Spinal cord (tissue), 10 donors: ENCODE results near the gene HCFC1R1. TPM values are rescaled to one million over a fixed set of nuclear protein-coding genes. Genes with fewer than 3 reads are reported as not detected.

Source experiments
- DNase-seq, 6 donors: peaks; one replicate each; pipeline versions ENCODE4 v3.0.0 to v3.0.0-alpha.2; 2013 to 2015; ENCODE audit warnings: low spot score in 6 of 6, low read depth in 4 of 6
- H3K27ac ChIP-seq: one replicate; pipeline ENCODE4 v1.5.1; 2013; ENCODE audit warnings: low read depth, low read length, control low read depth
- H3K27me3 ChIP-seq: one replicate; pipeline ENCODE4 v1.6.1; 2013; ENCODE audit warnings: low read length; ENCODE audit not compliant: control insufficient read depth, insufficient read depth
- H3K36me3 ChIP-seq: one replicate; pipeline ENCODE4 v1.6.1; 2013; ENCODE audit warnings: low read length; ENCODE audit not compliant: control insufficient read depth, insufficient read depth
- H3K4me1 ChIP-seq: one replicate; pipeline ENCODE4 v1.6.1; 2013; ENCODE audit warnings: low read length; ENCODE audit not compliant: control insufficient read depth, insufficient read depth
- H3K4me3 ChIP-seq: one replicate; pipeline ENCODE4 v1.5.1; 2013; ENCODE audit warnings: low read depth, low read length, control low read depth
- H3K9me3 ChIP-seq: one replicate; pipeline ENCODE4 v1.6.1; 2013; ENCODE audit warnings: low read length; ENCODE audit not compliant: control insufficient read depth, insufficient read depth
- WGBS: methylation state at CpG from one replicate; pipeline ENCODE4 v1.1.5; 2013; ENCODE audit warnings: missing lambda C conversion rate; ENCODE audit not compliant: insufficient coverage; 5-methylcytosine and 5-hydroxymethylcytosine counted together
- polyA plus RNA-seq, 2 donors: library from polyadenylated mRNA; unstranded; fragments of 120-200 nt; gene quantifications; one replicate each; pipeline ENCODE4 v1.2.1, GENCODE V29; 2013; ENCODE audit not compliant: insufficient read length in 2 of 2
- total RNA-seq, 2 donors: library from RNA; depleted of rRNA in 1 of 2; stranded (reverse); fragments of 120-200 nt in 1 of 2; fragments of >200 nt in 1 of 2; gene quantifications; one replicate each; pipeline versions ENCODE4 v1.2.3 to v1.2.4, GENCODE V29; 2013 to 2014
- donor health status: healthy.

The HCFC1R1 gene
- total and polyA plus RNA-seq, 4 donors, result 20.4 to 161 (median 111) TPM

DNA sequence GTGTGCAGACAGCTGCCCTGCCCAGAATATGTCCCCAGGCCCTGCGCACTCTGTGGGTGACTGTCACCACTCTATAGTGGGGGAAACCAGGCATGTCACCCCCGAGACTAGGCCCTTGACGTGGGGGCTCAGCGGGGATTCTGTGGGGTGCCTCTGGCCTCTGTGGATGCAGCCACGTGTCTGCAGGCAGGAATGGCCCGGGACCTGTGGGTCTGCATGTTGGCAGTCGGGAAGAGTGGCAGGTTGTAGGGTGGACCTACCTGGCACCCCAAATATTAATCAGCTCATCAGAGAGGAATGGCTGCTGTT, 42.7 kb upstream of the HCFC1R1 start:
- 86% methylated on average over 6 of the region's 7 CpGs for WGBS

DNA sequence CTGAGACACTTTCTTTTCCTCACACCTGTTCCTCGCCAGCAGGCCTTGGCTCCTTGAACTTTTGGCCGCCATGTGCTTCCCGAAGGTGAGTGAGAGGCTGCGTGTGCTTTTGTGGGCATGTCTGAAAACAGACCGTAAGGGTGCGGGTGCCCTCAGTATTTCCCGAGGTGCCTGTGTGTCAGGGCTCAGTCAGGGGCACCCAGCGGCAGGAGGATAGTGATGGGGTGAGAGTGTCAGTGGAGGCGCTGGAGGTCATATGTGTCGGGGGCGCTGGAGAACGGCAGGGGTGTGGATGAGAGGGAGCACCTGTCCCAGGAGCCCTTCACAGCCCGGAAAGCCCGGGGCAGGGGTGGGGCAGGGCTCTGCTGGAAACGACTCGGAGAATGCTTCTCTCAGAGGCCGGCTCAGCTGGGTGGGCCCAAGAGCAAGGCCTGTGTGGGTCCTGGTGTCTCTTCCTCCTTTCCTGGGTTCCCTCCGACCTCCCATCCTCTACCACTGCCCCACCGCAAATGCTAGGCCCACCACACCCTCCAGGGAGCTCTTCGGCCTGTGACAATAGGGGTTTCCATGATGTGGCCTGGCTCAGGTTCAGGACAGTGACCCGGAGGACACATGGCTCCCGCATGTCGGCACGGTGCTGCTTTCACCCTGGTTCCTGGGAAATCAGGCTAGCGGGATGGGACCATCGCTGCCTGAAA, 42.1 kb upstream of the HCFC1R1 start:
- Histone ChIP-seq H3K4me3 (no peak overlapping the region), H3K27ac (no peak overlapping the region), H3K27me3 (no peaks in the 10 kb centered on the region), H3K36me3 (no peaks in the 10 kb centered on the region), H3K4me1 (peaks cover 4% of the 10 kb centered on the region), H3K9me3 (no peaks in the 10 kb centered on the region)
- no peak for DNase-seq
- WGBS, result 84% methylated on average over 25 of the region's 26 CpGs

More for the DNA sequence above, 42.7 kb upstream of the HCFC1R1 start:
- no peak for DNase-seq
- no peaks in the 10 kb centered on the region for H3K27me3 ChIP-seq
- no peak overlapping the region for H3K27ac ChIP-seq
- no peaks in the 10 kb centered on the region for H3K9me3 ChIP-seq
- peaks cover 4% of the 10 kb centered on the region for H3K4me1 ChIP-seq
- H3K4me3 ChIP-seq, result no peak overlapping the region
- no peaks in the 10 kb centered on the region for H3K36me3 ChIP-seq

- DNase-seq, result peak in 1 of 6 donors; percentile 34
- 75% methylated on average over 9 of the region's 13 CpGs for WGBS
- Histone ChIP-seq H3K27me3 (no peaks in the 10 kb centered on the region), H3K9me3 (no peaks in the 10 kb centered on the region), H3K27ac (no peak within 1 kb of the TSS), H3K4me3 (no peak within 1 kb of the TSS), H3K4me1 (peaks cover 4% of the 10 kb centered on the region), H3K36me3 (no peaks in the 10 kb centered on the region)
These were observed 41.5 kb upstream of the HCFC1R1 start, which contains the start of gene IL32 for GRCh38 chr16:3065069-3065741. Gene IL32, plus strand, starts transcription at chr16:3065640. Its CDS starts 172 bp downstream, at chr16:3065812.

DNA sequence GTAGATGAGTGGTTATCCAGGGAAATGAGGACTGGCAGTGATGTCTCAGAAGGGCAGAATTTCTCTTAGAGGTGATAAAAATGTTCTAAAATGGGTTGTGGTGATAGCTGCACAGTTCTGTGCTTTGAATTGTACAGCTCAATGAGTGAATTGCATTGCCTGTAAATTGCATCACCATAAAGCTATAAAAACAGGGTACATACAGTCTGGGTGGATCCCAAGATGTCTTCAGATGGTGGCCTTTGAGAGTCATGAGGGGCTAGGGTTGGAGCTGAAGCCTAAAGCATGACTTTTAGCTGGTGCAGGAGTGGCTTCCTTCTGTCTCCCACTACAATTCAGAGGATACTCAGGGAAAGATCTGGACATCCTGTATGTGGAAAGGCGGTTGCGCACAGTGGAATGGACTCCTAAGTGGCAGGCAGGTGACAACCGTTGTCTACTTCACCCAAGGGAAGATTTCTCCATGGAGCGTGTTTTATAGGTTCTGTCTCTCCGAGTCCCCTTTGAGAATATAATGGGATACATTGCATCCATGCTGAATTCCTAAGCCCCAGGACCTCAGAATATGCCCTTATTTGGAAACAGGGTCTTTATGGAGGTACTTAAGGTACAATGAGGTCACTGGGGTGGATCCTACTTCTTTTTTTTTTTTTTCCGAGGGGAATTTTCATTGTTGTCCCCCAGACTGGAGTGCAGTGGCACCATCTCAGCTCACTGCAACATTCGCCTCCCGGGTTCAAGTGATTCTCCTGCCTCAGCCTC, 40.1 kb upstream of the HCFC1R1 start:
- WGBS, result 84% methylated on average over 5 of the region's 8 CpGs

DNA sequence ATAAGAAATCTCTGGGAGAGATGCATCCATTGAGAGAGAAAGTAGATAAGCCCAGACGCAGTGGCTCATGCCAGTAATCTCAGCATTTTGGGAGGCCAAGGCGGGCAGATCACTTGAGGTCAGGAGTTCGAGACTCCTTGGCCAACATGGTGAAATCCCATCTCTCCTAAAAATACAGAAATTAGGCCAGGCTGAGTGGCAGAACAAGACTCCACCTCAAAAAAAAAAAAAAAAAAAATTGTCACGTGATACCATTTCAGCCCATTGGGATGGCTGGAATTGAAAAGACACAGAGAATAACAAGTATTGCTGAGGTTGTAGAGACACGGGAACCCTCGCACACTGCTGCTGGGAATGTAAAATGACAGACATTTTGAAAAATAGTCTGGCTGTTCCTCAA, 38.8 kb upstream of the HCFC1R1 start:
- 100% methylated on average over 2 of the region's 6 CpGs for WGBS
- H3K4me3 ChIP-seq, result no peak overlapping the region
- no peaks in the 10 kb centered on the region for H3K36me3 ChIP-seq
- H3K27me3 ChIP-seq, result no peaks in the 10 kb centered on the region
- peaks cover 21% of the 10 kb centered on the region for H3K4me1 ChIP-seq
- H3K27ac ChIP-seq, result no peak overlapping the region
- H3K9me3 ChIP-seq, result no peaks in the 10 kb centered on the region
- DNase-seq, result no peak

More for the DNA sequence above, 40.1 kb upstream of the HCFC1R1 start:
- no peaks in the 10 kb centered on the region for H3K36me3 ChIP-seq
- no peaks in the 10 kb centered on the region for H3K9me3 ChIP-seq
- DNase-seq, result no peak
- no peaks in the 10 kb centered on the region for H3K27me3 ChIP-seq
- no peak overlapping the region for H3K27ac ChIP-seq
- H3K4me3 ChIP-seq, result no peak overlapping the region
- H3K4me1 ChIP-seq, result peaks cover 10% of the 10 kb centered on the region

- no peak for DNase-seq
- no peak overlapping the region for H3K4me3 ChIP-seq
- peaks cover 16% of the 10 kb centered on the region for H3K36me3 ChIP-seq
- peaks cover 22% of the 10 kb centered on the region for H3K4me1 ChIP-seq
- no peaks in the 10 kb centered on the region for H3K9me3 ChIP-seq
- H3K27ac ChIP-seq, result no peak overlapping the region
- WGBS, result 88% methylated on average over 10 of the region's 14 CpGs
- no peaks in the 10 kb centered on the region for H3K27me3 ChIP-seq
These were observed 36.8 kb upstream of the HCFC1R1 start for GRCh38 chr16:3060339-3061127.

DNA sequence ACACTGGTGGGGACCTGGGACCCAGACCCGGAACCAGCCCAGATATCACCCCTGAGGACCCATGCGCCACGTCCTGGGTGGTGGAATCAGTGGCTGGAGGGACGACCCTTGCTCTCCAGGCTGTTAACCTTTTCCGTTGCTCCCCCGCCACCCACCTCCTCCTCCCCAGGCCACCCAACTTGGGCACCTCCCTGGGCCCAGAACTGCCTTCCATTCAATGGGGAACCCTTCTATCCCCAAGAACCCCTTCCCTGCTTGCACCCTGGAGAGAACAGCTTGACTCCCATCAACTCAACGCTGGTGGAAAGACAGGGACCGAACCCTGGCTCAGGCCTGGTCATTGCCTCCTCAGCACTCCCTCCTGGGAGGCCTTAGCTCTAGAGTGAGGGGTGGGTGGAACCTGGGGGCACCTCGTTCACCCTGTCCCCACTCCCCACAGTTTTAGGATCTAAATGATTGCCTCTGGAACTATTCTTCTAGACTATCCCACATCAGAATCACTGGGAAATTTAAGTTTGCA, 36.0 kb upstream of the HCFC1R1 start:
- Histone ChIP-seq H3K9me3 (no peaks in the 10 kb centered on the region), H3K27ac (peak overlapping the region; percentile 52), H3K36me3 (peaks cover 20% of the 10 kb centered on the region), H3K27me3 (no peaks in the 10 kb centered on the region), H3K4me3 (peak overlapping the region; percentile 63), H3K4me1 (peaks cover 22% of the 10 kb centered on the region)
- 73% methylated on average over 3 of the region's 9 CpGs for WGBS
- DNase-seq, result no peak

- Histone ChIP-seq H3K4me3 (peak overlapping the region; percentile 69), H3K4me1 (peaks cover 22% of the 10 kb centered on the region), H3K27me3 (no peaks in the 10 kb centered on the region), H3K36me3 (peaks cover 23% of the 10 kb centered on the region), H3K27ac (peak overlapping the region; percentile 52), H3K9me3 (no peaks in the 10 kb centered on the region)
- peak; percentile 54 to 96 (median 83) for DNase-seq
- WGBS, result under 1% methylated on average over 64 of the region's 67 CpGs
These were observed 35.4 kb upstream of the HCFC1R1 start for GRCh38 chr16:3059041-3059722.
